KBM-7 (cell line): ENCODE measurements around the gene GULP1.

Experiments used
- DNase-seq: peaks from one replicate; pipeline ENCODE4 v3.0.0-alpha.2; 2015
- in situ Hi-C: fragments of 300-500 bp; cut with MboI; formaldehyde crosslinking; loops from 2 replicates; pipeline ENCODE4 v1.14.3; 2020; ENCODE audit warnings: low sequenced_read_pairs, low pct_unique_long_range_greater_than_20kb, mixed read lengths

GULP1 gene

GRCh38 chr2:188318161-188318749, 26.6 kb downstream of the GULP1 start:
- DNase-seq, result no peak
- in situ Hi-C loops, result no loop called here

GRCh38 chr2:188319838-188320237, 28.2 kb downstream of the GULP1 start:
- in situ Hi-C loops, result no loop called here
- no peak for DNase-seq

GRCh38 chr2:188320861-188321260, 29.2 kb downstream of the GULP1 start:
- no peak for DNase-seq
- in situ Hi-C loops, result no loop called here

- DNase-seq, result no peak
- in situ Hi-C loops, result no loop called here
Measured at GRCh38 chr2:188322569-188323551, 31.2 kb downstream of the GULP1 start.

GRCh38 chr2:188324067-188324466, 32.4 kb downstream of the GULP1 start:
- DNase-seq, result no peak
- in situ Hi-C loops, result no loop called here

- in situ Hi-C loops, result no loop called here
- DNase-seq, result no peak
Measured at GRCh38 chr2:188326290-188326668, 34.6 kb downstream of the GULP1 start.

- no peak for DNase-seq
- in situ Hi-C loops, result no loop called here
Measured at GRCh38 chr2:188326669-188327301, 35.1 kb downstream of the GULP1 start.

- DNase-seq, result no peak
- in situ Hi-C loops, result no loop called here
Measured at GRCh38 chr2:188327518-188328213, 36.0 kb downstream of the GULP1 start.

- DNase-seq, result no peak
- in situ Hi-C loops, result no loop called here
Measured at GRCh38 chr2:188328419-188328818, 36.7 kb downstream of the GULP1 start.

GRCh38 chr2:188330316-188331053, 38.8 kb downstream of the GULP1 start:
- DNase-seq, result no peak
- in situ Hi-C loops, result no loop called here

GRCh38 chr2:188332619-188333018, 40.9 kb downstream of the GULP1 start:
- in situ Hi-C loops, result no loop called here

GRCh38 chr2:188333751-188334524, 42.3 kb downstream of the GULP1 start:
- DNase-seq, result no peak
- in situ Hi-C loops, result no loop called here

More at GRCh38 chr2:188332619-188333018, 40.9 kb downstream of the GULP1 start:
- no peak for DNase-seq

GRCh38 chr2:188338463-188338862, 46.8 kb downstream of the GULP1 start:
- in situ Hi-C loops, result no loop called here
- DNase-seq, result no peak

- in situ Hi-C loops, result no loop called here
Measured at GRCh38 chr2:188340257-188340656, 48.6 kb downstream of the GULP1 start.

GRCh38 chr2:188345020-188345419, 53.3 kb downstream of the GULP1 start:
- in situ Hi-C loops, result no loop called here
- no peak for DNase-seq

More at GRCh38 chr2:188340257-188340656, 48.6 kb downstream of the GULP1 start:
- no peak for DNase-seq

GRCh38 chr2:188345426-188345825, 53.8 kb downstream of the GULP1 start:
- in situ Hi-C loops, result no loop called here
- DNase-seq, result no peak

GRCh38 chr2:188345831-188346458, 54.3 kb downstream of the GULP1 start:
- no peak for DNase-seq
- in situ Hi-C loops, result no loop called here

- DNase-seq, result no peak
- in situ Hi-C loops, result no loop called here
Measured at GRCh38 chr2:188349019-188349418, 57.3 kb downstream of the GULP1 start.
